Natural killer cell treated with Interleukin-12 subunit alpha and Interleukin-12 subunit beta and Interleukin-15 and Interleukin-18, amount 100 ng/mL, for 72 hours (primary cell): Measurements from ENCODE around the gene MACROH2A2. TPM values are rescaled to one million over a fixed set of nuclear protein-coding genes. Genes with fewer than 3 reads are reported as not detected.
"Not testable (repeated sequence)": the region's sequence is repeated elsewhere in the genome, so short reads cannot be mapped to it uniquely, and the experiment has no call there.

ENCODE experiments used
- ATAC-seq, 2 donors: fragments of 150-1000 bp; cut with Tn5 transposase in 1 of 2; sonication (Bioruptor Pico), chemical (Tn5 transposase) in 1 of 2; 2 replicates each; pipeline ENCODE4 v1.10.0; 2021
- DNase-seq: peaks from one replicate; pipeline ENCODE4 v3.0.0; 2022; ENCODE audit warnings: low spot score
- H3K27ac Mint-ChIP-seq, 2 donors: 1 replicate in 1 of 2; 2 replicates in 1 of 2; pipeline ENCODE4 v1.8.0; 2022; ENCODE audit warnings: mixed read lengths in 2 of 2, mild to moderate bottlenecking in 1 of 2, moderate library complexity in 1 of 2
- H3K27me3 Mint-ChIP-seq, 2 donors: 1 replicate in 1 of 2; 2 replicates in 1 of 2; pipeline ENCODE4 v1.8.0; 2022; ENCODE audit warnings: mixed read lengths in 2 of 2
- H3K36me3 Mint-ChIP-seq: one replicate; pipeline ENCODE4 v1.8.0; 2022; ENCODE audit warnings: mixed read lengths
- H3K4me1 Mint-ChIP-seq, 2 donors: 1 replicate in 1 of 2; 2 replicates in 1 of 2; pipeline ENCODE4 v1.8.0; 2022; ENCODE audit warnings: low read depth in 2 of 2, mixed read lengths in 2 of 2, mild to moderate bottlenecking in 1 of 2
- H3K4me3 Mint-ChIP-seq: one replicate; pipeline ENCODE4 v1.8.0; 2022; ENCODE audit warnings: mixed read lengths
- H3K9me3 Mint-ChIP-seq: 2 replicates; pipeline ENCODE4 v1.8.0; 2022; ENCODE audit warnings: mixed read lengths
- total RNA-seq, 2 donors: library from RNA; stranded (reverse); gene quantifications; one replicate each; pipeline ENCODE4 v1.2.3, GENCODE V29; 2022

MACROH2A2 gene
- total RNA-seq, 2 donors from 2014 or later: 0.43 to 0.56 TPM

- H3K4me1 Mint-ChIP-seq: peaks cover 6 to 12% of the 10 kb centered on the region in 2 donors
- H3K27me3 Mint-ChIP-seq: no peaks in the 10 kb centered on the region
- no peak overlapping the region for H3K27ac Mint-ChIP-seq
- H3K36me3 Mint-ChIP-seq: no peaks in the 10 kb centered on the region
- ATAC-seq (no peak), DNase-seq (no peak)
- no peak overlapping the region for H3K4me3 Mint-ChIP-seq
- no peaks in the 10 kb centered on the region for H3K9me3 Mint-ChIP-seq
Measured at GRCh38 chr10:70119197-70119596, 66.6 kb downstream of the MACROH2A2 start.

GRCh38 chr10:70119623-70120022 is 67.0 kb downstream of the MACROH2A2 start:
- Mint-ChIP-seq H3K27ac (no peak overlapping the region), H3K4me1 (peaks cover 6 to 12% of the 10 kb centered on the region in 2 donors), H3K4me3 (no peak overlapping the region), H3K36me3 (no peaks in the 10 kb centered on the region), H3K9me3 (no peaks in the 10 kb centered on the region), H3K27me3 (no peaks in the 10 kb centered on the region)
- DNase-seq (no peak), ATAC-seq (no peak)

GRCh38 chr10:70120417-70120816 is 67.8 kb downstream of the MACROH2A2 start:
- no peaks in the 10 kb centered on the region for H3K36me3 Mint-ChIP-seq
- no peak for ATAC-seq
- H3K9me3 Mint-ChIP-seq: no peaks in the 10 kb centered on the region
- DNase-seq: no peak
- no peaks in the 10 kb centered on the region for H3K27me3 Mint-ChIP-seq
- H3K27ac Mint-ChIP-seq: no peak overlapping the region
- H3K4me3 Mint-ChIP-seq: no peak overlapping the region
- peaks cover 6 to 15% of the 10 kb centered on the region in 2 donors for H3K4me1 Mint-ChIP-seq

- no peak for ATAC-seq
- Mint-ChIP-seq H3K36me3 (no peaks in the 10 kb centered on the region), H3K27ac (no peak overlapping the region), H3K4me1 (peaks cover 1 to 11% of the 10 kb centered on the region in 2 donors), H3K27me3 (no peaks in the 10 kb centered on the region), H3K9me3 (no peaks in the 10 kb centered on the region), H3K4me3 (no peak overlapping the region)
- no peak for DNase-seq
Measured at GRCh38 chr10:70121281-70121949, 68.8 kb downstream of the MACROH2A2 start.

- no peak for ATAC-seq
- Mint-ChIP-seq H3K36me3 (no peaks in the 10 kb centered on the region), H3K27me3 (no peaks in the 10 kb centered on the region), H3K4me3 (no peak overlapping the region), H3K9me3 (no peaks in the 10 kb centered on the region), H3K27ac (no peak overlapping the region), H3K4me1 (peaks cover 0 to 11% of the 10 kb centered on the region in 2 donors)
- DNase-seq: no peak
Measured at GRCh38 chr10:70122742-70123141, 70.1 kb downstream of the MACROH2A2 start.

- peaks cover 0 to 14% of the 10 kb centered on the region in 2 donors for H3K4me1 Mint-ChIP-seq
- H3K4me3 Mint-ChIP-seq: not testable (repeated sequence)
Measured at GRCh38 chr10:70123166-70123565, 70.5 kb downstream of the MACROH2A2 start.

GRCh38 chr10:70123817-70124216 is 71.2 kb downstream of the MACROH2A2 start:
- no peak overlapping the region for H3K4me3 Mint-ChIP-seq
- H3K27me3 Mint-ChIP-seq: no peaks in the 10 kb centered on the region
- no peaks in the 10 kb centered on the region for H3K9me3 Mint-ChIP-seq
- H3K27ac Mint-ChIP-seq: no peak overlapping the region
- H3K36me3 Mint-ChIP-seq: no peaks in the 10 kb centered on the region
- DNase-seq (no peak), ATAC-seq (no peak)
- peaks cover 0 to 14% of the 10 kb centered on the region in 2 donors for H3K4me1 Mint-ChIP-seq

More at GRCh38 chr10:70123166-70123565, 70.5 kb downstream of the MACROH2A2 start:
- ATAC-seq, H3K36me3 Mint-ChIP-seq, H3K27me3 Mint-ChIP-seq, H3K9me3 Mint-ChIP-seq, DNase-seq, H3K27ac Mint-ChIP-seq: not testable (repeated sequence)

GRCh38 chr10:70124415-70124814 is 71.8 kb downstream of the MACROH2A2 start:
- H3K27ac Mint-ChIP-seq: no peak overlapping the region
- ATAC-seq (no peak), DNase-seq (no peak)
- H3K9me3 Mint-ChIP-seq: no peaks in the 10 kb centered on the region
- H3K36me3 Mint-ChIP-seq: no peaks in the 10 kb centered on the region
- no peaks in the 10 kb centered on the region for H3K27me3 Mint-ChIP-seq
- peaks cover 0 to 14% of the 10 kb centered on the region in 2 donors for H3K4me1 Mint-ChIP-seq
- H3K4me3 Mint-ChIP-seq: no peak overlapping the region

GRCh38 chr10:70124918-70125317 is 72.3 kb downstream of the MACROH2A2 start:
- Mint-ChIP-seq H3K27ac (no peak overlapping the region), H3K4me1 (peaks cover 0 to 14% of the 10 kb centered on the region in 2 donors), H3K36me3 (no peaks in the 10 kb centered on the region), H3K4me3 (no peak overlapping the region), H3K9me3 (no peaks in the 10 kb centered on the region), H3K27me3 (no peaks in the 10 kb centered on the region)
- DNase-seq (no peak), ATAC-seq (no peak)

GRCh38 chr10:70125918-70126552 is 73.4 kb downstream of the MACROH2A2 start:
- peaks cover 0 to 22% of the 10 kb centered on the region in 2 donors for H3K4me1 Mint-ChIP-seq
- H3K27ac Mint-ChIP-seq: no peak overlapping the region
- DNase-seq (no peak), ATAC-seq (peak in 1 of 2 donors; percentile 32)
- no peaks in the 10 kb centered on the region for H3K9me3 Mint-ChIP-seq
- no peaks in the 10 kb centered on the region for H3K27me3 Mint-ChIP-seq
- H3K4me3 Mint-ChIP-seq: no peak overlapping the region
- no peaks in the 10 kb centered on the region for H3K36me3 Mint-ChIP-seq

GRCh38 chr10:70126700-70127395 is 74.2 kb downstream of the MACROH2A2 start:
- H3K4me3 Mint-ChIP-seq: no peak overlapping the region
- no peaks in the 10 kb centered on the region for H3K36me3 Mint-ChIP-seq
- H3K27me3 Mint-ChIP-seq: no peaks in the 10 kb centered on the region
- ATAC-seq (no peak), DNase-seq (no peak)
- no peaks in the 10 kb centered on the region for H3K9me3 Mint-ChIP-seq
- H3K4me1 Mint-ChIP-seq: peaks cover under 1 to 27% of the 10 kb centered on the region in 2 donors
- no peak overlapping the region for H3K27ac Mint-ChIP-seq

GRCh38 chr10:70130878-70131559 is 78.4 kb downstream of the MACROH2A2 start:
- Mint-ChIP-seq H3K4me3 (no peak overlapping the region), H3K27me3 (no peaks in the 10 kb centered on the region), H3K9me3 (no peaks in the 10 kb centered on the region), H3K4me1 (peaks cover 16 to 26% of the 10 kb centered on the region in 2 donors), H3K36me3 (no peaks in the 10 kb centered on the region), H3K27ac (no peak overlapping the region)
- ATAC-seq: no peak
- DNase-seq: no peak

GRCh38 chr10:70131560-70131937 is 78.9 kb downstream of the MACROH2A2 start:
- ATAC-seq: no peak
- peak overlapping the region; percentile 85 to 93 for H3K27ac Mint-ChIP-seq

More at GRCh38 chr10:70131560-70131937, 78.9 kb downstream of the MACROH2A2 start:
- Mint-ChIP-seq H3K9me3 (no peaks in the 10 kb centered on the region), H3K4me3 (peak overlapping the region; percentile 91), H3K36me3 (no peaks in the 10 kb centered on the region), H3K4me1 (peaks cover 16 to 26% of the 10 kb centered on the region in 2 donors), H3K27me3 (no peaks in the 10 kb centered on the region)
- no peak for DNase-seq
